CD14-positive monocyte (primary cell): ENCODE results near the gene GRM8. TPM values are rescaled to one million over a fixed set of nuclear protein-coding genes. Genes with fewer than 3 reads are reported as not detected.

ENCODE experiments used
- DNase-seq, 3 donors: peaks; one replicate each; pipeline ENCODE4 v3.0.0-alpha.2; 2011 to 2022
- H2AFZ ChIP-seq: 2 replicates; pipeline ENCODE4 v1.6.0; 2012; ENCODE audit warnings: mild to moderate bottlenecking, low read depth, low read length, inconsistent platforms; ENCODE audit not compliant: insufficient read depth, poor library complexity, severe bottlenecking
- H3K27ac ChIP-seq, 2 donors: 1 replicate in 1 of 2; 2 replicates in 1 of 2; pipeline ENCODE4 v1.5.1; 2012 to 2013; ENCODE audit warnings: low read length in 2 of 2, control low read depth in 1 of 2, inconsistent platforms in 1 of 2, low read depth in 1 of 2, mild to moderate bottlenecking in 1 of 2
- H3K27me3 ChIP-seq, 2 donors: one replicate each; pipeline versions ENCODE4 v1.6.0 to v1.6.1; 2011 to 2013; ENCODE audit warnings: low read length in 2 of 2; ENCODE audit not compliant: control insufficient read depth in 2 of 2, insufficient read depth in 2 of 2
- H3K36me3 ChIP-seq, 2 donors: replicated peaks in 1 of 2; 1 replicate in 1 of 2; 2 replicates in 1 of 2; pipeline versions ENCODE4 v1.5.1 to v1.6.1; 2012 to 2013; ENCODE audit warnings: low read length in 2 of 2, control low read depth in 1 of 2, inconsistent platforms in 1 of 2, mild to moderate bottlenecking in 1 of 2; ENCODE audit not compliant: insufficient read depth in 2 of 2, control insufficient read depth in 1 of 2
- H3K4me1 ChIP-seq, 2 donors: 1 replicate in 1 of 2; 2 replicates in 1 of 2; pipeline versions ENCODE4 v1.5.1 to v1.6.1; 2012 to 2013; ENCODE audit warnings: low read length in 2 of 2, control low read depth in 1 of 2, inconsistent platforms in 1 of 2, mild to moderate bottlenecking in 1 of 2, moderate library complexity in 1 of 2; ENCODE audit not compliant: insufficient read depth in 2 of 2, control insufficient read depth in 1 of 2
- H3K4me2 ChIP-seq: replicated peaks from 2 replicates; pipeline ENCODE3; 2012; ENCODE audit warnings: low read length, moderate library complexity, mild to moderate bottlenecking; ENCODE audit not compliant: poor library complexity, severe bottlenecking; ENCODE audit errors: extremely low read depth
- H3K4me3 ChIP-seq, 3 experiments: fragments of 200-600 bp in 1 of 3; sonication (generic) in 1 of 3; replicated peaks in 1 of 3; 1 replicate in 2 of 3; 2 replicates in 1 of 3; pipeline ENCODE4 v1.5.1; 2011 to 2013; ENCODE audit warnings: low read length in 3 of 3, mild to moderate bottlenecking in 3 of 3, control low read depth in 2 of 3, low read depth in 2 of 3, inconsistent platforms in 1 of 3, moderate library complexity in 1 of 3
- H3K79me2 ChIP-seq: 2 replicates; pipeline ENCODE4 v1.6.0; 2012; ENCODE audit warnings: mild to moderate bottlenecking, control low read depth, inconsistent platforms, low read length, moderate library complexity; ENCODE audit not compliant: insufficient read depth
- H3K9ac ChIP-seq: 2 replicates; pipeline ENCODE4 v1.6.0; 2017; ENCODE audit warnings: low read length, mild to moderate bottlenecking; ENCODE audit not compliant: insufficient read depth, poor library complexity, severe bottlenecking
- H3K9me3 ChIP-seq, 2 donors: replicated peaks in 1 of 2; 1 replicate in 1 of 2; 2 replicates in 1 of 2; pipeline versions ENCODE4 v1.5.1 to v1.6.1; 2012 to 2013; ENCODE audit warnings: low read length in 2 of 2, control low read depth in 1 of 2; ENCODE audit not compliant: control insufficient read depth in 1 of 2, insufficient read depth in 1 of 2
- H4K20me1 ChIP-seq: 2 replicates; pipeline ENCODE4 v1.6.0; 2012; ENCODE audit warnings: mild to moderate bottlenecking, low read length, control low read depth, moderate library complexity; ENCODE audit not compliant: insufficient read depth
- H3K27ac Mint-ChIP-seq, 7 donors: one replicate each; pipeline ENCODE4 v1.8.0; 2020; ENCODE audit warnings: mild to moderate bottlenecking in 7 of 7, mixed read lengths in 7 of 7, moderate library complexity in 6 of 7, inconsistent platforms in 2 of 7
- H3K27me3 Mint-ChIP-seq, 3 donors: one replicate each; pipeline ENCODE4 v1.8.0; 2021 to 2022; ENCODE audit warnings: low read depth in 3 of 3, mild to moderate bottlenecking in 3 of 3, mixed read lengths in 3 of 3, moderate library complexity in 3 of 3, inconsistent platforms in 1 of 3
- H3K36me3 Mint-ChIP-seq, 2 donors: one replicate each; pipeline ENCODE4 v1.8.0; 2020; ENCODE audit warnings: mixed read lengths in 2 of 2, inconsistent platforms in 1 of 2, mild to moderate bottlenecking in 1 of 2
- H3K4me1 Mint-ChIP-seq: one replicate; pipeline ENCODE4 v1.8.0; 2020; ENCODE audit warnings: mild to moderate bottlenecking, mixed read lengths
- H3K4me3 Mint-ChIP-seq, 2 donors: one replicate each; pipeline ENCODE4 v1.8.0; 2020; ENCODE audit warnings: mild to moderate bottlenecking in 2 of 2, mixed read lengths in 2 of 2, moderate library complexity in 1 of 2
- H3K9me3 Mint-ChIP-seq, 7 donors: one replicate each; pipeline ENCODE4 v1.8.0; 2020 to 2022; ENCODE audit warnings: mixed read lengths in 7 of 7, mild to moderate bottlenecking in 6 of 7, moderate library complexity in 6 of 7, inconsistent platforms in 2 of 7
- CTCF ChIP-seq: fragments of 200-600 bp; IDR thresholded peaks from one replicate; pipeline ENCODE4 v1.8.0; 2022; ENCODE audit warnings: antibody characterized with exemption, mild to moderate bottlenecking
- WGBS: methylation state at CpG from one replicate; pipeline ENCODE4 v1.1.5; 2013; ENCODE audit warnings: missing lambda C conversion rate; ENCODE audit not compliant: insufficient coverage; 5-methylcytosine and 5-hydroxymethylcytosine counted together
- intact Hi-C, 2 donors: fragments of 100-400 bp; cut with micrococcal nuclease; formaldehyde crosslinking; loops; one replicate each; pipeline versions ENCODE4 v1.15.0 to v1.15.1; 2023
- polyA plus RNA-seq, 3 donors: library from polyadenylated mRNA; depleted of rRNA in 1 of 3; unstranded in 2 of 3; stranded (reverse) in 1 of 3; fragments of 300-500 nt in 2 of 3; fragments of >200 nt in 1 of 3; fragmentation: Illumina TruSeq in 2 of 3; gene quantifications; 1 replicate in 2 of 3; 2 replicates in 1 of 3; pipeline ENCODE4 v1.2.3, GENCODE V29; 2012 to 2021

GRM8 gene
- polyA plus RNA-seq, 3 donors, result not detected

- Histone ChIP-seq H3K9ac (no peak overlapping the region), H3K4me2 (no peak overlapping the region), H3K36me3 (no peaks in the 10 kb centered on the region), H3K4me1 (no peaks in the 10 kb centered on the region), H4K20me1 (no peaks in the 10 kb centered on the region), H3K27ac (no peak overlapping the region), H3K4me3 (no peak overlapping the region), H3K79me2 (no peaks in the 10 kb centered on the region), H3K27me3 (no peaks in the 10 kb centered on the region), H2AFZ (no peak overlapping the region), H3K9me3 (no peaks in the 10 kb centered on the region)
- H3K27ac Mint-ChIP-seq, result no peak overlapping the region
- H3K4me3 Mint-ChIP-seq, result no peak overlapping the region
- intact Hi-C loops, result no loop called here
- DNase-seq, result no peak
- no peaks in the 10 kb centered on the region for H3K4me1 Mint-ChIP-seq
- H3K9me3 Mint-ChIP-seq, result peaks cover 0 to 4% (median 1%) of the 10 kb centered on the region in 7 donors
- TF ChIP-seq CTCF, result no peak
- H3K27me3 Mint-ChIP-seq, result peaks cover 0 to 3% (median 0%) of the 10 kb centered on the region in 3 donors
- H3K36me3 Mint-ChIP-seq, result no peaks in the 10 kb centered on the region
- no CpG with 5 or more reads among the region's 2 CpGs for WGBS
Measured at GRCh38 chr7:126716321-126716720, 536.4 kb downstream of the GRM8 start.

- no peak for TF ChIP-seq CTCF
- Histone ChIP-seq H3K4me2 (no peak overlapping the region), H3K27ac (no peak overlapping the region), H3K27me3 (no peaks in the 10 kb centered on the region), H3K4me1 (no peaks in the 10 kb centered on the region), H4K20me1 (no peaks in the 10 kb centered on the region), H3K79me2 (no peaks in the 10 kb centered on the region), H3K9me3 (peaks cover 0 to 3% of the 10 kb centered on the region in 2 donors), H3K4me3 (no peak overlapping the region), H3K36me3 (no peaks in the 10 kb centered on the region), H3K9ac (no peak overlapping the region), H2AFZ (no peak overlapping the region)
- no peak overlapping the region for H3K4me3 Mint-ChIP-seq
- DNase-seq, result no peak
- H3K4me1 Mint-ChIP-seq, result no peaks in the 10 kb centered on the region
- H3K27ac Mint-ChIP-seq, result no peak overlapping the region
- intact Hi-C loops, result no loop called here
- WGBS, result no CpG with 5 or more reads among the region's 2 CpGs
- H3K27me3 Mint-ChIP-seq, result peaks cover 0 to 2% (median 0%) of the 10 kb centered on the region in 3 donors
- H3K36me3 Mint-ChIP-seq, result no peaks in the 10 kb centered on the region
- H3K9me3 Mint-ChIP-seq, result peaks cover 0 to 7% (median 1%) of the 10 kb centered on the region in 7 donors
Measured at GRCh38 chr7:126715076-126715475, 537.7 kb downstream of the GRM8 start.
